ENCODE data around the gene NCKAP5L.

The NCKAP5L gene

DNA sequence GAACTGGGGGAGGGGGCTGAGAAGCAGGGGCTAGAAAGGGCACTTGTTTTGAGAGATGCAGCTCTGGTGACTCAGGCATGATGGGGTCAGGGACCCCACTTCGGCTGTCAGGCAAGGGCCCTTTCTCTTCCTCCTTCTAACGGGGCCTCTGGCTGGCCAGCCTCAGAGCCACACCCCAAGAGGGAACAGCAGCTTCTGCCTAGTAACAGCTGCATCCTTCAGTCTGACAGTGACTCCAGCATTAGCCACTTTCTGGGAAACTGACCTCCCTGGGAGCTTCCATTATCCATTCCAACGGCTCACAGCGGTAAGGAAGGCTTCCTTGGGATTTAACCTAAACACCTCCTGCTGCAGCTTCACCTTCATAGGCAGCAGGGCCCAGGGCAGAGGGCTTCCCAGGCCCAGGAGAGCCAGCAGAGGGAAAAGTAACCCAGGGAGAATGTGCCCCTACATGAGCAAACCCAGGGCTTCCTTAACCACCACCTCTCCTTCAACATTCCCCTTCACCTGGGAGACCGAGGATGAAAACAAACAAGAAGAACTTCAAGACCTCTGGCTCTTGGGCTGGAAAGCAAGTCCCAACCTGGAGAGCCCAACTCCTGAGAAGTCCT, 2.7 kb downstream of the NCKAP5L start:
- Histone ChIP-seq H2AFZ (ENCODE audit: low read length) (no peak overlapping the region), H3K4me3 (ENCODE audit: low read length) (no peak overlapping the region), H3K9ac (ENCODE audit: low read length) (no peak overlapping the region), H3K27me3 (replicated peaks; ENCODE audit: insufficient read depth, low read length) (peaks cover 50% of the 10 kb centered on the region), H3K9me3 (replicated peaks; ENCODE audit: insufficient read depth, low read length) (no peaks in the 10 kb centered on the region), H3K4me2 (ENCODE audit: low read depth, low read length) (no peak overlapping the region), H3K36me3 (replicated peaks; ENCODE audit: insufficient read depth, low read length) (no peaks in the 10 kb centered on the region), H3K27ac (ENCODE audit: low read length) (no peak overlapping the region), H4K20me1 (ENCODE audit: insufficient read depth, low read length) (no peaks in the 10 kb centered on the region), H3K79me2 (ENCODE audit: low read length) (no peaks in the 10 kb centered on the region), H3K4me1 (ENCODE audit: low read length) (peaks cover 5% of the 10 kb centered on the region; the same call in 1 of the 2 replicates), H3K9me2 (replicated peaks; ENCODE audit: insufficient read depth, low read length) (no peaks in the 10 kb centered on the region), H3F3A (ENCODE audit: insufficient read depth, low read length) (no peaks in the 10 kb centered on the region; the same call in 1 of the 2 replicates)
- DNase-seq: no peak
- TF ChIP-seq EZH2phosphoT487 (IDR thresholded peaks at IDR 0.05; ENCODE audit: low read length) (no peak), EZH2 (optimal IDR thresholded peaks at IDR 0.05; ENCODE audit: low read depth, low read length) (no peak)
- TF ChIP-seq, protein P1, sequence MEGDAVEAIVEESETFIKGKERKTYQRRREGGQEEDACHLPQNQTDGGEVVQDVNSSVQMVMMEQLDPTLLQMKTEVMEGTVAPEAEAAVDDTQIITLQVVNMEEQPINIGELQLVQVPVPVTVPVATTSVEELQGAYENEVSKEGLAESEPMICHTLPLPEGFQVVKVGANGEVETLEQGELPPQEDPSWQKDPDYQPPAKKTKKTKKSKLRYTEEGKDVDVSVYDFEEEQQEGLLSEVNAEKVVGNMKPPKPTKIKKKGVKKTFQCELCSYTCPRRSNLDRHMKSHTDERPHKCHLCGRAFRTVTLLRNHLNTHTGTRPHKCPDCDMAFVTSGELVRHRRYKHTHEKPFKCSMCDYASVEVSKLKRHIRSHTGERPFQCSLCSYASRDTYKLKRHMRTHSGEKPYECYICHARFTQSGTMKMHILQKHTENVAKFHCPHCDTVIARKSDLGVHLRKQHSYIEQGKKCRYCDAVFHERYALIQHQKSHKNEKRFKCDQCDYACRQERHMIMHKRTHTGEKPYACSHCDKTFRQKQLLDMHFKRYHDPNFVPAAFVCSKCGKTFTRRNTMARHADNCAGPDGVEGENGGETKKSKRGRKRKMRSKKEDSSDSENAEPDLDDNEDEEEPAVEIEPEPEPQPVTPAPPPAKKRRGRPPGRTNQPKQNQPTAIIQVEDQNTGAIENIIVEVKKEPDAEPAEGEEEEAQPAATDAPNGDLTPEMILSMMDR (IDR thresholded peaks at IDR 0.05; ENCODE audit: low read length): no peak

DNA sequence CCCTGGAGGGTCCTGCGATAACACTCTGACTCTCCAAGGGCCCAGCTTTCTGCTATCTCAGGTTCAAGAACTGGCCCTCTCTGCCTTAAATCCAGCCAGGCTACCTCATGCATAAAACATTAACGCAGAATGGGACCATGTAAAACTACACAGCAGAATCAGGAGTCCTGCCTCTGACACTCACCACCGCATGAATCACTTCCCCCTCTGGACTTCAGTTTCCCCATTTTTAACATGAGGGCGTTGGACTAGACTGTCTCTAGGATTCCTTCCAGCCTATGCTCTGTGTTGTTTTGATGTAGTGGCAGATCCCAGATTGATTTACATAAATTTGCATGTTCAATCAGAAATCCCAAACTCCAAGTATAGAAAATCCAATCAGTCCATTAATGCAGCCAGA, 3.3 kb downstream of the NCKAP5L start:
- H3K27ac ChIP-seq (ENCODE audit: low read length): no peak overlapping the region
- H3K36me3 ChIP-seq (replicated peaks; ENCODE audit: insufficient read depth, low read length): no peaks in the 10 kb centered on the region
- H3K9ac ChIP-seq (ENCODE audit: low read length): no peak overlapping the region
- no peak for TF ChIP-seq EZH2phosphoT487 (IDR thresholded peaks at IDR 0.05; ENCODE audit: low read length)
- TF ChIP-seq EZH2 (optimal IDR thresholded peaks at IDR 0.05; ENCODE audit: low read depth, low read length): no peak
- TF ChIP-seq, protein P1 (IDR thresholded peaks at IDR 0.05; ENCODE audit: low read length): no peak
- DNase-seq: no peak
- no peaks in the 10 kb centered on the region; the same call in 1 of the 2 replicates for H3F3A ChIP-seq (ENCODE audit: insufficient read depth, low read length)
- no peaks in the 10 kb centered on the region for H3K9me2 ChIP-seq (replicated peaks; ENCODE audit: insufficient read depth, low read length)
- peaks cover 6% of the 10 kb centered on the region; the same call in 1 of the 2 replicates for H3K4me1 ChIP-seq (ENCODE audit: low read length)
- H3K79me2 ChIP-seq (ENCODE audit: low read length): no peaks in the 10 kb centered on the region
- H3K9me3 ChIP-seq (replicated peaks; ENCODE audit: insufficient read depth, low read length): no peaks in the 10 kb centered on the region
- no peak overlapping the region for H2AFZ ChIP-seq (ENCODE audit: low read length)
- no peak overlapping the region for H3K4me2 ChIP-seq (ENCODE audit: low read depth, low read length)
- H3K4me3 ChIP-seq (ENCODE audit: low read length): no peak overlapping the region
- H4K20me1 ChIP-seq (ENCODE audit: insufficient read depth, low read length): no peaks in the 10 kb centered on the region
- peaks cover 45% of the 10 kb centered on the region for H3K27me3 ChIP-seq (replicated peaks; ENCODE audit: insufficient read depth, low read length)

DNA sequence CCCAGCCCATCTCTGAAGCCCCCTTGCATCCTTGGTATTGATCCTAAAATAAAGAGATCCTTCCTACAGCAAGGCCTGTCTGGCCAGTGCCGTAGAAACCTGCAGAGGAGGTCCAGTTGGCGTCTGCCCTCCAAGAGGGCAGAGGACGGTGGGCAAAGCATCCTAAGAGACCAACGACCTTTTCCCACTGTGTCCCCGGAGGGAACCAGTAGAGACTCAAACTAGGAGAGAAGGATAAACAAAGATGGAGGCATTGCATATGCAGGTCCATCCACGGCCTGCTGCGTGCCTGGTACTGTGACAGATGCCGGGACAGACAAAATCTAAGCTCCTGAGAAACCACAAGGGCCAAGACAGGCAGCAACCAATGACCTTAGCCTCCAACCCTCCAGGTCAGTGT, 3.8 kb downstream of the NCKAP5L start:
- H3K4me2 ChIP-seq (ENCODE audit: low read depth, low read length): no peak overlapping the region
- no peaks in the 10 kb centered on the region for H3K79me2 ChIP-seq (ENCODE audit: low read length)
- no peaks in the 10 kb centered on the region for H4K20me1 ChIP-seq (ENCODE audit: insufficient read depth, low read length)

DNA sequence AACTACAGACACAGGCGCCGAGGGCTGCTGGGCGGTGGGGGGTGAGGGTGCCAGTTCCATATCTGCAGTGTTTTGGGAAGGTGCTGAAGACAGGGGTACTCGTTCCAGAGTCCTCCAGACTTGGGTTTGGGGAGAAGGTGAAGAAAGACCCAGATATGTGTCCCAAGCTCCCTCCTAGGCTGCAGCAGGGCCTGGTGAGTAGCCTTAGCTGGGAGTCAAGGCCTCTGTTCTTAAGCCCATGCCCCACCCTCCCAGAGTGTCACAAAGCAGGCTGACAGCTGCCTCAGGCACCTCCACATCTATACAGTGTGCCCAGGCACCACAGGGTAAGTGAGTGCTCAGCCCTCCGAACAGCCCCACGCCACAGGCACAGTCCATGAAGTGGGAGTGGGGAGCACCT, 4.3 kb downstream of the NCKAP5L start:
- no peak for DNase-seq
- TF ChIP-seq EZH2phosphoT487 (IDR thresholded peaks at IDR 0.05; ENCODE audit: low read length): no peak
- TF ChIP-seq, protein P1 (IDR thresholded peaks at IDR 0.05; ENCODE audit: low read length): no peak
- H3F3A ChIP-seq (ENCODE audit: insufficient read depth, low read length): no peaks in the 10 kb centered on the region; the same call in 1 of the 2 replicates
- no peak overlapping the region for H3K4me2 ChIP-seq (ENCODE audit: low read depth, low read length)
- peaks cover 10% of the 10 kb centered on the region for H3K4me1 ChIP-seq (ENCODE audit: low read length)
- H4K20me1 ChIP-seq (ENCODE audit: insufficient read depth, low read length): no peaks in the 10 kb centered on the region
- H3K79me2 ChIP-seq (ENCODE audit: low read length): no peaks in the 10 kb centered on the region
- no peak overlapping the region for H3K27ac ChIP-seq (ENCODE audit: low read length)
- H3K9me2 ChIP-seq (replicated peaks; ENCODE audit: insufficient read depth, low read length): no peaks in the 10 kb centered on the region
- H3K36me3 ChIP-seq (replicated peaks; ENCODE audit: insufficient read depth, low read length): no peaks in the 10 kb centered on the region
- H3K9ac ChIP-seq (ENCODE audit: low read length): no peak overlapping the region
- no peak overlapping the region for H2AFZ ChIP-seq (ENCODE audit: low read length)
- H3K27me3 ChIP-seq (replicated peaks; ENCODE audit: insufficient read depth, low read length): peaks cover 36% of the 10 kb centered on the region
- H3K4me3 ChIP-seq (ENCODE audit: low read length): no peak overlapping the region
- H3K9me3 ChIP-seq (replicated peaks; ENCODE audit: insufficient read depth, low read length): no peaks in the 10 kb centered on the region

More for the DNA sequence above, 3.8 kb downstream of the NCKAP5L start:
- no peak overlapping the region for H3K9ac ChIP-seq (ENCODE audit: low read length)
- peaks cover 11% of the 10 kb centered on the region for H3K4me1 ChIP-seq (ENCODE audit: low read length)
- no peaks in the 10 kb centered on the region; the same call in 1 of the 2 replicates for H3F3A ChIP-seq (ENCODE audit: insufficient read depth, low read length)
- H3K27me3 ChIP-seq (replicated peaks; ENCODE audit: insufficient read depth, low read length): peaks cover 40% of the 10 kb centered on the region
- H3K4me3 ChIP-seq (ENCODE audit: low read length): no peak overlapping the region
- H3K9me3 ChIP-seq (replicated peaks; ENCODE audit: insufficient read depth, low read length): no peaks in the 10 kb centered on the region
- no peak for DNase-seq
- no peak for TF ChIP-seq EZH2 (optimal IDR thresholded peaks at IDR 0.05; ENCODE audit: low read depth, low read length)
- H3K36me3 ChIP-seq (replicated peaks; ENCODE audit: insufficient read depth, low read length): no peaks in the 10 kb centered on the region
- no peak overlapping the region for H3K27ac ChIP-seq (ENCODE audit: low read length)
- H2AFZ ChIP-seq (ENCODE audit: low read length): no peak overlapping the region
- H3K9me2 ChIP-seq (replicated peaks; ENCODE audit: insufficient read depth, low read length): no peaks in the 10 kb centered on the region

Measured in MM.1S (cell line).